HG03196 (cell line): Measurements from ENCODE around the gene ZNF586.
"Not testable (repeated sequence)": the region's sequence is repeated elsewhere in the genome, so short reads cannot be mapped to it uniquely, and the experiment has no call there.

Experiments
- ATAC-seq: cut with Tn5 transposase; IDR thresholded peaks from one replicate; pipeline ENCODE4 v1.9.1; 2021; ENCODE audit not compliant: unreplicated experiment

Gene ZNF586

DNA sequence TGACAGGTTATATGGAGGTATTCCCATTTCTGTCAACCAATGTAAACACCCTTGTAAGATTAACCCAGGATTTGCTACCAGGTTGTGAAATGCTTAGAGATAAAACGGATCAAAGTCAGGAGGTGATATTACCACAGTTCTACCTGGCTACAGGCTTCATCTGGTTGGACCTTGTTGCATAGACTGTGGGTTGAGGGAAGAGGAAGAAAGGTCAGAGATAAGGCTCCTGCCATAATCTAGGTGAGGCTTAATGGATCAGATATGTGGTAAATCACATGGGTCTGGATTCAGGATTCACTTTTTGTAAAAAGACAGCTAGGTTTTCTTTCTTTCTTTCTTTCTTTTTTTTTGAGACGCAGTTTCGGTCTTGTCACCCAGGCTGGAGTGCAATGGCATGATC lies 52.0 kb downstream of the ZNF586 start:
- not testable (repeated sequence) for ATAC-seq

DNA sequence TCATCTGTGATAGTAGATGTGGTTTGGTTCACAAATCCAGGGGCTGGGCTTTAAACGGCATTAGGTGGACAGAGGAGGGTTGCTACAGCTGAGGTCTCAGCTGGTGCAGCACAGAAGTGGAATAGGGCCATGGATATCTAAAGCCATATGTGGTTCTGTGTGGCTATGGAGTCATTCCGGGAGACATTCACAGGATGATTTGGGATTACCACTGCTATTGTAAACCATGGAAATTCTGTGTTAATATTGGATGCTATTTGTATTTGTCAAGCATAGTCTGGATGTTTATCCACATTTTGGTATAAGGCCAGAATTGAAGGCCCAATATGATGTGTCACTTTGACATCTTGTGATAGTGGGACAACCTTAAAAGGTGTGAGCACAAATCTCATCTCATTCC lies 53.7 kb downstream of the ZNF586 start:
- not testable (repeated sequence) for ATAC-seq

DNA sequence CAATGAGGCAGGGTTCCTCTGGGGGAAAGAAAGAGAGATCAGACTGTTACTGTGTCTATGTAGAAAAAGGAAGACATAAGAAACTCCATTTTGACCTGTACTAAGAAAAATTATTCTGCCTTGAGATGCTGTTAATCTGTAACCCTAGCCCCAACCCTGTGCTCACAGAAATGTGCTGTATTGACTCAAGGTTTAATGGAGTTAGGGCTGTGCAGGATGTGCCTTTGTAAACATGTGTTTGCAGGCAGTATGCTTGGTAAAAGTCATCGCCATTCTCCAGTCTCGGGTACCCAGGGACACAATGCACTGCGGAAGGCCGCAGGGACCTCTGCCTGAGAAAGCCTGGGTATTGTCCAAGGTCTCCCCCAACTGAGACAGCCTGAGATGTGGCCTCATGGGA lies 54.1 kb downstream of the ZNF586 start:
- not testable (repeated sequence) for ATAC-seq

DNA sequence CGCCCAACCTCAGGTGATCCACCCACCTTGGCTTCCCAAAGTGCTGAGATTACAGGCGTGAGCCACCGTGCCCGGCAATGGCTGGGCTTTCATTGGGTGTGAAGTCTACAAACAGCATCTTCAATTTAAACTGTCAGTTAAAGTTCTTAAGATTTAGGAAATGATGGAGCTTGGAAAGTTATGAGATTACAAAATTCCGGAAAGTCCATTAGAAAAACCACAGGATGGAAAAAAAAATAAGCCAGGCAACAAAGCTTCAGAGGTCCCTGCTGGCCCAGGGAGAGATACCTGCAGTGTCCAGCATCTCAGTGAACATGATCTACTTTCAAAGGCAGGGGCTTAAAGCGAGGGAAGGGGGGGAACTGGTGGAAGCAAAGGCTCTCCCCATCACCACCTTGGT lies 56.0 kb downstream of the ZNF586 start:
- ATAC-seq: no peak

DNA sequence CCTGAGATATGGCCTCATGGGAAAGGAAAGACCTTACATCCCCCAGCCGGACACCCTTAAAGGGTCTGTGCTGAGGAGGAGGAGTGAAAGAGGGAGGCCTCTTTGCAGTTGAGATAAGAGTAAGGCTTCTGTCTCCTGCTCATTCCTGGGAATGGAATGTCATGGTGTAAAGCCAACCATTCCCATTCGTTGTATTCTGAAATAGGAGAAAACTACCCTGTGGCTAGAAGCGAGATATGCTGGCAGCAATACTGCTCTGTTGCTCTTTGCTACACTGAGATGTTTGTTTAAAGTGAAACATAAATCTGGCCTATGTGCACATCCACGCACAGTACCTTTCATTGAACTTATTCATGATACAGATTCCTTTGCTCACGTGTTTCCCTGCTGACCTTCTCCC lies 59.8 kb downstream of the ZNF586 start:
- no peak for ATAC-seq

DNA sequence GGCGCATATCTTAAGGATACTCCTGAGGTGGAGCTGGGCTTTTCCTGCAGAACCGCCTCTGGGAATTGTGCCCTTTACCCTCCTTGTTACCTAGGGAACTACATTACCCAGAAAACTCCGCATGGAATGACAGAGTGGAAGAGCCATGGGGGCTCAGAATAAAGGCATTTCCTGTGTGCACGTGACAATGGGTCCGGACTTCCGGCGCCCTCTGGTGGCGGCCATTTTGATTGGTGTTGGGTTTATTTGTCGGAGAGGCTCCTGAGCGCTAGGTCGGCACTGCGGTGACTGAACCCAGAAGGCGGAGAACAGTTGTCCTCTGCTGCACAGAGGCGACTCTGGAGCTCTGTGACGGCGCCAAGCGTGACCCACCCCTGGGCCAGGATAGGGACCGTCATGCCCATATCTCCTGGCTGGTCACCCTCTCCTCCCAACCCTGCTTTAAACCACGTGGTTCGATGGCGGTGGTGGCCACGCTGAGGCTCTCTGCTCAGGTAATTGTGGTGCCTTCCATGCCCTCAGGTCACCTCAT lies 60.7 kb downstream of the ZNF586 start, which contains the start of gene ZNF587B:
Gene ZNF587B, plus strand, starts transcription at position 229 of the 532 bp plus-strand sequence. Its CDS starts 230 bp downstream, at position 459.
- no peak for ATAC-seq
